ENCODE measurements around the gene TTC34.

Gene TTC34

DNA sequence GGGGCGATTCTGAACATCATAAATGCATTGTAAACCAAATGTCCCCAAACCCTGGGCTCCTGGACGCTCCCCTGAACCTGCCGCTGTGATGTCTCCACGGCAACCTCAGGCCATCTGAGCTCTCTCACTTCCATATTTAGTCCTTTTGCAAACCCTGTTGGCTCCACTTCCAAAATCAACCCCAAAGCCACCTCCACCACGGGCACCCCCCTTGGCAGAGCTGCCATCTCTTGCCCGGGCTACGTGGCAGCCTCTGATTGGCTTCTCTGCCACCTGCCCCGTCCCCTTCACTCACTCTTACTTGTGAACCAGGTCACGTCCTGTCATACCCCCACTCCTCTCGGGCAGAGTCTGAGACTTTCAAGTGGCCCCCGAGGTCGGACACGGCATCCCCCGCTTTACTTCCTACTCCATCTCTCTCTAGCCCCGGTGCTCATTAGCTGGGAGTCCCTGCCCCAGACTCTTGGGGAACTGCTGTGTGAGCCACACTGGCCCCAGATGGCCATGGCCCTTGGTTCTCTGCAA, 199.1 kb downstream of the TTC34 start:
- H3K18ac ChIP-seq (ENCODE audit: low read length): no peak overlapping the region
- no peak overlapping the region for H4K91ac ChIP-seq (ENCODE audit: low read depth, low read length)
- H3K4me2 ChIP-seq (ENCODE audit: low read length): no peak overlapping the region
- H3K79me2 ChIP-seq (ENCODE audit: control insufficient read depth, insufficient read depth, low read length, poor library complexity): no peaks in the 10 kb centered on the region
- no peak for DNase-seq
- no peak overlapping the region for H3K14ac ChIP-seq (ENCODE audit: low read length)
- no peak overlapping the region for H3K27ac ChIP-seq (ENCODE audit: low read depth, low read length)
- no peaks in the 10 kb centered on the region for H3K79me1 ChIP-seq (ENCODE audit: low read length)
- no peak overlapping the region for H2AFZ ChIP-seq (ENCODE audit: insufficient read depth, low read length, poor library complexity)
- no peak overlapping the region for H4K12ac ChIP-seq (ENCODE audit: low read depth, low read length)
- H2BK12ac ChIP-seq (ENCODE audit: low read length): no peak overlapping the region
- H3K4me1 ChIP-seq (ENCODE audit: control insufficient read depth in 1 of 2, insufficient read depth in 2 of 2, low read length in 2 of 2): no peaks in the 10 kb centered on the region
- peaks cover 11% of the 10 kb centered on the region for H3K9me3 ChIP-seq (ENCODE audit: insufficient read depth, low read depth, low read length)
- no peak overlapping the region for H2BK120ac ChIP-seq (ENCODE audit: insufficient read depth, low read length, poor library complexity)
- WGBS (ENCODE audit: extremely low coverage, insufficient coverage, insufficient read length): no CpG with 5 or more reads among the region's 15 CpGs
- H3K4me3 ChIP-seq (ENCODE audit: low read depth, low read length): no peak overlapping the region
- H3K27me3 ChIP-seq (ENCODE audit: insufficient read depth, low read length): no peaks in the 10 kb centered on the region
- no peak overlapping the region for H3K9ac ChIP-seq (ENCODE audit: low read length)
- no peak overlapping the region for H2AK5ac ChIP-seq (ENCODE audit: low read length)
- no peak overlapping the region for H4K8ac ChIP-seq (ENCODE audit: low read depth, low read length)
- H3K36me3 ChIP-seq (ENCODE audit: control insufficient read depth in 1 of 2, insufficient read depth in 2 of 2, low read length in 2 of 2): no peaks in the 10 kb centered on the region
- H3K23ac ChIP-seq (ENCODE audit: low read length): no peak overlapping the region
- H3K4ac ChIP-seq (ENCODE audit: low read depth, low read length): no peak overlapping the region
- no peak overlapping the region for H2BK5ac ChIP-seq (ENCODE audit: low read depth, low read length, poor library complexity)

DNA sequence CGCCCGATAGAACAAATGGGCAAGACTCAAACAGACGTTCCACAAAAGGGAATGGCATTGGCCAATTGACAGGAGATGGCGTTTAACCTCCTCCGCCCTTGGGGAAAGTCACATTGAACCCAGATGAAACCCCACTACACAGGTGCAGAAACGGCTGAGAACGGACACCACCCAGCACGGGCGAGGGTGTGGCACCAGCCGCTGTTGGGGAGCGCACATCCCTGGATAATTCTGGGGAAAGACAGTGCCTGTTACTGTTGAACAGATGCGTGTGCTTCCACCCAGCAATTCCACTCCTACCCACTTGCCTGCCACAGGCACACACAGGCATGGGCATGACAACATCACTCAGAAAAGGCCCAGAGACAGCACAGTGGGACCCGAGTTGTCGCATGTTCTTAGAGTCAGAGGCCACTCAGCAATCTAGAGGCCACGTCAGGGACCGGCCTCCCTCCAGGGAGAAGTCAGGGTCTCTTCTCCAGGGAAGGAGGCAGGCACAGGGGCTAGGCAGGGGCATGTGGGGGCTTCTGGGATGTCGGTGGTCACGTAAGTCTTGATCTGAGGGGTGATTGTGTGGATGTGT, 199.7 kb downstream of the TTC34 start:
- Histone ChIP-seq H3K36me3 (ENCODE audit: control insufficient read depth in 1 of 2, insufficient read depth in 2 of 2, low read length in 2 of 2) (no peaks in the 10 kb centered on the region), H3K14ac (ENCODE audit: low read length) (no peak overlapping the region), H3K9ac (ENCODE audit: low read length) (no peak overlapping the region), H2BK5ac (ENCODE audit: low read depth, low read length, poor library complexity) (no peak overlapping the region), H3K23ac (ENCODE audit: low read length) (no peak overlapping the region), H3K27ac (ENCODE audit: low read depth, low read length) (no peak overlapping the region), H3K79me2 (ENCODE audit: control insufficient read depth, insufficient read depth, low read length, poor library complexity) (no peaks in the 10 kb centered on the region), H2BK12ac (ENCODE audit: low read length) (no peak overlapping the region), H2BK120ac (ENCODE audit: insufficient read depth, low read length, poor library complexity) (no peak overlapping the region), H3K79me1 (ENCODE audit: low read length) (no peaks in the 10 kb centered on the region), H2AFZ (ENCODE audit: insufficient read depth, low read length, poor library complexity) (no peak overlapping the region), H3K4me3 (ENCODE audit: low read depth, low read length) (no peak overlapping the region), H3K4me1 (ENCODE audit: control insufficient read depth in 1 of 2, insufficient read depth in 2 of 2, low read length in 2 of 2) (no peaks in the 10 kb centered on the region), H3K4ac (ENCODE audit: low read depth, low read length) (no peak overlapping the region), H2AK5ac (ENCODE audit: low read length) (no peak overlapping the region), H4K91ac (ENCODE audit: low read depth, low read length) (no peak overlapping the region), H3K18ac (ENCODE audit: low read length) (no peak overlapping the region), H4K8ac (ENCODE audit: low read depth, low read length) (no peak overlapping the region), H4K12ac (ENCODE audit: low read depth, low read length) (no peak overlapping the region), H3K27me3 (ENCODE audit: insufficient read depth, low read length) (no peaks in the 10 kb centered on the region), H3K4me2 (ENCODE audit: low read length) (no peak overlapping the region), H3K9me3 (ENCODE audit: insufficient read depth, low read depth, low read length) (peaks cover 11% of the 10 kb centered on the region)
- no CpG with 5 or more reads among the region's 18 CpGs for whole genome bisulfite sequencing (ENCODE audit: extremely low coverage, insufficient coverage, insufficient read length)
- DNase-seq: no peak

DNA sequence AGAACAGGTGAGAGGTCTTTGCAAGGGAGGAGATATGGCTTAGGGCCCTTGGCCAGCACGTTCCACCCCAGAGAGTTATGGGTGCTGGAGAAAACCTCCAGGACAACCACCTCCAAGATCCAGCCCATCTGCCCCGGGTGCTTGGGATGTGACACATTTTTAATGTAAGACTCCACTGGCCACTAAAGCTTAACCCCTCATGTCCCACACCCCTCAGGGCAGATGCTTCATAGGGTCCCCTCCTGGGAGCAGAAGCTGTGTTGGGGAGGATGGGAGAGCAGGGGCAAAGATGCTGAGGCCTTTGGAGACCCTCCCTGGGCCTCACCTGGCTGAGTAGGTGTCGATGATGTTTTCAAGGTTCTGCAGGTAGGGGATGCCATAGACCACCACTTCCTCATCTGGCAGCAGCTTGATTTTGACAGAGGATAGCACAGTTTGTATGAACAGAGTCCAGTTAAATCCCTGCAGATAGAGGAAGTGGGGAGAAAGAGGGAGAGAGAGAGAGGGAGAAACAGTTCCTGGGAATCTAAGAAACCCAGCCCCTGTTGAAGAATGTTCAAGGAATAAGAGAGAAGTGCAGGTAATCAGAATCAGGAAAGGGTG, 203.1 kb downstream of the TTC34 start:
- no peak overlapping the region for H4K12ac ChIP-seq (ENCODE audit: low read depth, low read length)
- H3K4ac ChIP-seq (ENCODE audit: low read depth, low read length): no peak overlapping the region
- H3K79me2 ChIP-seq (ENCODE audit: control insufficient read depth, insufficient read depth, low read length, poor library complexity): no peaks in the 10 kb centered on the region
- no CpG with 5 or more reads among the region's 3 CpGs for WGBS (ENCODE audit: extremely low coverage, insufficient coverage, insufficient read length)
- no peak overlapping the region for H3K23ac ChIP-seq (ENCODE audit: low read length)
- no peak for DNase-seq
- H3K36me3 ChIP-seq (ENCODE audit: control insufficient read depth in 1 of 2, insufficient read depth in 2 of 2, low read length in 2 of 2): no peaks in the 10 kb centered on the region
- no peak overlapping the region for H3K9ac ChIP-seq (ENCODE audit: low read length)
- H2BK5ac ChIP-seq (ENCODE audit: low read depth, low read length, poor library complexity): no peak overlapping the region
- no peak overlapping the region for H3K18ac ChIP-seq (ENCODE audit: low read length)
- no peak overlapping the region for H2AK5ac ChIP-seq (ENCODE audit: low read length)
- no peak overlapping the region for H2BK12ac ChIP-seq (ENCODE audit: low read length)
- no peak overlapping the region for H3K4me2 ChIP-seq (ENCODE audit: low read length)
- H2AFZ ChIP-seq (ENCODE audit: insufficient read depth, low read length, poor library complexity): no peak overlapping the region
- H4K91ac ChIP-seq (ENCODE audit: low read depth, low read length): no peak overlapping the region
- no peak overlapping the region for H4K8ac ChIP-seq (ENCODE audit: low read depth, low read length)
- H3K4me3 ChIP-seq (ENCODE audit: low read depth, low read length): no peak overlapping the region
- no peaks in the 10 kb centered on the region for H3K79me1 ChIP-seq (ENCODE audit: low read length)
- H3K27me3 ChIP-seq (ENCODE audit: insufficient read depth, low read length): no peaks in the 10 kb centered on the region
- H2BK120ac ChIP-seq (ENCODE audit: insufficient read depth, low read length, poor library complexity): no peak overlapping the region
- no peaks in the 10 kb centered on the region for H3K4me1 ChIP-seq (ENCODE audit: control insufficient read depth in 1 of 2, insufficient read depth in 2 of 2, low read length in 2 of 2)
- no peak overlapping the region for H3K27ac ChIP-seq (ENCODE audit: low read depth, low read length)
- no peak overlapping the region for H3K14ac ChIP-seq (ENCODE audit: low read length)
- peaks cover 12% of the 10 kb centered on the region for H3K9me3 ChIP-seq (ENCODE audit: insufficient read depth, low read depth, low read length)

DNA sequence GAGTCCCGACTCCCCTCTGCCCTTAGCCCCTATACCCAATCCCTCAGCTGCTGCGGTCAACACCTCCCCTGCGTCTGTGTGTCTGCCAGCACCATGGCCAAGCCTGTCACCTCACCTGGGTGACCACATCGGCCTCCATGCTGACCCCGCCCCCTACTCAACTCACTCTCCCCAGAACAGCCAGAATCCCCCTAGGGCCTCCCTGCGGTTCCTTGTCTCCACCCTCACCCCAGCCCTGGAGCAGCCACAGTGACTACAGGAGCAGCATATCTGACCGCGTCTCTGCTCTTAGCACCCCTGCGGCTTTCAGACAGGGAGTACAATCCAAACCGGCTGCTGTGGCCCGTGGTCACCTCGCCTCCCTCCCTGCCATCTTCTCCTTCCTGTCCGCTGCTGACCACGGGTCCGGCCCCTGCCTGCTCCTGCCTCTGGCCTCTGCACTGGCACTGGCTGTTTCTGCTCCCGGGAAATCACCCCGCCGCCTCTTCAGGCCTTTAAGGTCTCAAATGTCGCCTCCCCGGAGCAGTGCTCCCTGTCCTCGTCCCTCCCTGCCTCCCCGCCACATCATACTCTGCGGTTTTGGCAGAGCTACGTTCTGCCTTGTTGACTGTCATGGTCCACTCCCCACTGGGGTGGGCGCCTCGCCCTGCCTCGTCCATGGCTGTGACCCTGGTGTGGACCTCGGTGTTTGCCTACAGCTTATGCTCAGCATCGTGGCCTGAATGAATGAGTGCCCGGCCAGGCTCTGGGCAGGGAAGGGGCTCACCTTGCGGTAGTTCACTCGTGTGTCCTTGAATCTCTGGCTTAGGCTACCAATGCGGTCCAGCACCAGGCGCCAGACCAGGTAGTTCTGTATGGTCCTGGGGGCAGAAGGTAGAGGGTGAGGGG, 203.8 kb downstream of the TTC34 start:
- Histone ChIP-seq H3K9ac (ENCODE audit: low read length) (no peak overlapping the region), H3K27me3 (ENCODE audit: insufficient read depth, low read length) (no peaks in the 10 kb centered on the region), H3K4me2 (ENCODE audit: low read length) (no peak overlapping the region), H3K4me3 (ENCODE audit: low read depth, low read length) (no peak overlapping the region), H3K18ac (ENCODE audit: low read length) (no peak overlapping the region), H3K36me3 (ENCODE audit: control insufficient read depth in 1 of 2, insufficient read depth in 2 of 2, low read length in 2 of 2) (no peaks in the 10 kb centered on the region), H4K91ac (ENCODE audit: low read depth, low read length) (no peak overlapping the region), H3K79me1 (ENCODE audit: low read length) (no peaks in the 10 kb centered on the region), H4K8ac (ENCODE audit: low read depth, low read length) (no peak overlapping the region), H3K14ac (ENCODE audit: low read length) (no peak overlapping the region), H3K4me1 (ENCODE audit: control insufficient read depth in 1 of 2, insufficient read depth in 2 of 2, low read length in 2 of 2) (no peaks in the 10 kb centered on the region), H2AK5ac (ENCODE audit: low read length) (no peak overlapping the region), H2BK120ac (ENCODE audit: insufficient read depth, low read length, poor library complexity) (no peak overlapping the region), H3K23ac (ENCODE audit: low read length) (no peak overlapping the region), H2BK12ac (ENCODE audit: low read length) (no peak overlapping the region), H3K79me2 (ENCODE audit: control insufficient read depth, insufficient read depth, low read length, poor library complexity) (no peaks in the 10 kb centered on the region), H2BK5ac (ENCODE audit: low read depth, low read length, poor library complexity) (no peak overlapping the region), H3K27ac (ENCODE audit: low read depth, low read length) (no peak overlapping the region), H3K4ac (ENCODE audit: low read depth, low read length) (no peak overlapping the region), H2AFZ (ENCODE audit: insufficient read depth, low read length, poor library complexity) (no peak overlapping the region), H3K9me3 (ENCODE audit: insufficient read depth, low read depth, low read length) (peaks cover 12% of the 10 kb centered on the region), H4K12ac (ENCODE audit: low read depth, low read length) (no peak overlapping the region)
- DNase-seq: no peak
- WGBS (ENCODE audit: extremely low coverage, insufficient coverage, insufficient read length): no CpG with 5 or more reads among the region's 34 CpGs
